HEK293 (cell line): ENCODE data around the gene VAPA.
A peak's percentile ranks its signal among the peaks of the same experiment; 100 is the strongest.

Experiments
- CTCF ChIA-PET: fragments of 350-600 bp; formaldehyde crosslinking; extraction: SDS; loops from one replicate; lab custom pipeline; 2021; ENCODE audit warnings: antibody characterized with exemption; lab: Yijun Ruan, JAX
- POLR2A ChIA-PET: fragments of 300-600 bp; formaldehyde crosslinking; extraction: SDS; loops from one replicate; lab custom pipeline; 2020; ENCODE audit warnings: antibody characterized with exemption, inconsistent platforms; lab: Yijun Ruan, JAX
- H3K27ac ChIP-seq: fragments of 200-500 bp; sonication (Bioruptor generic); 2 replicates; pipeline ENCODE4 v1.5.1; 2014; ENCODE audit warnings: low read depth, low read length, control low read depth, inconsistent platforms; ENCODE audit errors: extremely low read depth
- H3K36me3 ChIP-seq, 2 experiments: fragments of 200-500 bp in 1 of 2; sonication (Bioruptor generic) in 1 of 2; 1 replicate in 1 of 2; 2 replicates in 1 of 2; pipeline ENCODE4 v1.5.1; 2014 to 2017; ENCODE audit warnings: inconsistent platforms in 2 of 2, low read length in 2 of 2; ENCODE audit not compliant: control insufficient read depth in 2 of 2, insufficient read depth in 1 of 2
- H3K4me1 ChIP-seq: fragments of 200-500 bp; sonication (Bioruptor generic); 2 replicates; pipeline ENCODE4 v1.5.1; 2014; ENCODE audit warnings: mild to moderate bottlenecking, low read length, inconsistent platforms; ENCODE audit not compliant: control insufficient read depth, insufficient read depth
- H3K4me3 ChIP-seq: 2 replicates; pipeline ENCODE4 v1.5.1; 2011; ENCODE audit warnings: low read depth, mild to moderate bottlenecking, control low read depth, low read length, moderate library complexity
- H3K9me3 ChIP-seq: fragments of 200-500 bp; sonication (Bioruptor generic); 2 replicates; pipeline ENCODE4 v1.5.1; 2014; ENCODE audit warnings: low read depth, low read length, inconsistent platforms; ENCODE audit not compliant: control insufficient read depth, insufficient read depth
- ATF2 ChIP-seq: fragments of 450-650 bp; formaldehyde crosslinking; IDR thresholded peaks from 2 replicates; pipeline ENCODE4 v1.5.1; 2016; ENCODE audit warnings: missing biosample characterization, missing genetic modification characterization, low read depth
- PRDM6 ChIP-seq: fragments of 450-650 bp; formaldehyde crosslinking; IDR thresholded peaks from 2 replicates; pipeline ENCODE4 v1.5.1; 2017; ENCODE audit warnings: missing biosample characterization, missing genetic modification characterization
- SETDB1 ChIP-seq: IDR thresholded peaks from one replicate; pipeline ENCODE4 v1.6.1; 2017; ENCODE audit warnings: mild to moderate bottlenecking, low read length, moderate library complexity, mixed read lengths; ENCODE audit not compliant: insufficient read length
- TCF7L2 ChIP-seq: IDR thresholded peaks from 2 replicates; pipeline ENCODE4 v1.6.1; 2011; ENCODE audit warnings: low read depth, mild to moderate bottlenecking, inconsistent platforms, low read length, moderate library complexity, borderline replicate concordance
- ZBTB49 ChIP-seq: fragments of 450-650 bp; formaldehyde crosslinking; IDR thresholded peaks from 2 replicates; pipeline ENCODE4 v1.5.1; 2016; ENCODE audit warnings: missing biosample characterization, missing genetic modification characterization, low read depth
- ZFP37 ChIP-seq: fragments of 450-650 bp; formaldehyde crosslinking; IDR thresholded peaks from 2 replicates; pipeline ENCODE4 v1.5.1; 2016; ENCODE audit warnings: missing biosample characterization, missing genetic modification characterization
- ZNF10 ChIP-seq: fragments of 450-650 bp; formaldehyde crosslinking; IDR thresholded peaks from 2 replicates; pipeline ENCODE4 v1.5.1; 2017; ENCODE audit warnings: missing biosample characterization, missing genetic modification characterization
- ZNF112 ChIP-seq: fragments of 450-650 bp; formaldehyde crosslinking; IDR thresholded peaks from 2 replicates; pipeline ENCODE4 v1.5.0; 2017; ENCODE audit warnings: missing biosample characterization, missing genetic modification characterization
- ZNF169 ChIP-seq: fragments of 450-650 bp; formaldehyde crosslinking; IDR thresholded peaks from 2 replicates; pipeline ENCODE4 v1.5.1; 2016; ENCODE audit warnings: missing biosample characterization, missing genetic modification characterization
- ZNF214 ChIP-seq: fragments of 450-650 bp; formaldehyde crosslinking; IDR thresholded peaks from 2 replicates; pipeline ENCODE4 v1.5.1; 2017; ENCODE audit warnings: missing biosample characterization, mild to moderate bottlenecking, missing genetic modification characterization, borderline replicate concordance
- ZNF239 ChIP-seq: fragments of 450-650 bp; formaldehyde crosslinking; IDR thresholded peaks from 2 replicates; pipeline ENCODE4 v1.5.1; 2016; ENCODE audit warnings: missing biosample characterization, missing genetic modification characterization
- ZNF354C ChIP-seq: fragments of 450-650 bp; formaldehyde crosslinking; IDR thresholded peaks from 2 replicates; pipeline ENCODE4 v1.5.1; 2016; ENCODE audit warnings: missing biosample characterization, missing genetic modification characterization, low read depth, borderline replicate concordance
- ZNF391 ChIP-seq: fragments of 450-650 bp; formaldehyde crosslinking; IDR thresholded peaks from 2 replicates; pipeline ENCODE4 v1.5.1; 2016; ENCODE audit warnings: low read depth, missing biosample characterization, missing genetic modification characterization, borderline replicate concordance
- ZNF433 ChIP-seq: fragments of 450-650 bp; formaldehyde crosslinking; IDR thresholded peaks from 2 replicates; pipeline ENCODE4 v1.5.1; 2016; ENCODE audit warnings: missing biosample characterization, missing genetic modification characterization, low read depth
- ZNF488 ChIP-seq: fragments of 450-650 bp; formaldehyde crosslinking; IDR thresholded peaks from 2 replicates; pipeline ENCODE4 v1.5.1; 2016; ENCODE audit warnings: missing biosample characterization, missing genetic modification characterization
- ZNF629 ChIP-seq: fragments of 450-650 bp; formaldehyde crosslinking; IDR thresholded peaks from 2 replicates; pipeline ENCODE4 v1.5.1; 2017; ENCODE audit warnings: missing biosample characterization, missing genetic modification characterization
- ZNF660 ChIP-seq: fragments of 450-650 bp; IDR thresholded peaks from 2 replicates; pipeline ENCODE4 v1.5.1; 2018; ENCODE audit warnings: missing biosample characterization, mild to moderate bottlenecking, missing genetic modification characterization
- ZNF701 ChIP-seq: fragments of 450-650 bp; formaldehyde crosslinking; IDR thresholded peaks from 2 replicates; pipeline ENCODE4 v1.5.1; 2016; ENCODE audit warnings: missing biosample characterization, missing genetic modification characterization

VAPA gene

GRCh38 chr18:9919564-9920232 is 5.9 kb downstream of the VAPA start (continued):
- TF ChIP-seq ATF2 (tag by site-specific recombination), result no peak

GRCh38 chr18:9922592-9923311 is 8.9 kb downstream of the VAPA start:
- POLR2A ChIA-PET, result interaction anchor here (3.8 kb wide), 1 partner anchor 9 kb away, joined by 22 read pairs; the partner anchor contains the start of gene VAPA
- CTCF ChIA-PET, result interaction anchor here (0.6 to 0.7 kb wide), 2 partner anchors 139 to 344 kb away, joined by 3 to 5 read pairs; no protein-coding TSS in a partner anchor
- no peaks in the 10 kb centered on the region for H3K9me3 ChIP-seq
- H3K36me3 ChIP-seq, result no peaks in the 10 kb centered on the region
- peaks cover 53% of the 10 kb centered on the region for H3K4me1 ChIP-seq
- H3K4me3 ChIP-seq, result no peak overlapping the region
- TF ChIP-seq ZNF701 (tag by site-specific recombination) (no peak), ZNF660 (no peak)
- H3K27ac ChIP-seq, result no peak overlapping the region

GRCh38 chr18:9924371-9924943 is 10.6 kb downstream of the VAPA start:
- TF ChIP-seq PRDM6 (tag by site-specific recombination), result peak; percentile 56
- peak; percentile 64 for TF ChIP-seq ZNF629 (tag by site-specific recombination)
- no peak for TF ChIP-seq ZNF354C
- peaks cover 54% of the 10 kb centered on the region for H3K4me1 ChIP-seq

GRCh38 chr18:9925369-9925768 is 11.6 kb downstream of the VAPA start:
- CTCF ChIA-PET, result no interaction called here
- no peaks in the 10 kb centered on the region for H3K9me3 ChIP-seq

More at GRCh38 chr18:9924371-9924943, 10.6 kb downstream of the VAPA start:
- H3K36me3 ChIP-seq, result no peaks in the 10 kb centered on the region
- no peak overlapping the region for H3K4me3 ChIP-seq
- CTCF ChIA-PET, result interaction anchor here (0.7 kb wide), 1 partner anchor 125 kb away, joined by 4 read pairs; no protein-coding TSS in a partner anchor
- H3K9me3 ChIP-seq, result no peaks in the 10 kb centered on the region
- POLR2A ChIA-PET, result interaction anchor here (3.8 kb wide), 1 partner anchor 10 kb away, joined by 22 read pairs; the partner anchor contains the start of gene VAPA
- H3K27ac ChIP-seq, result no peak overlapping the region

More at GRCh38 chr18:9925369-9925768, 11.6 kb downstream of the VAPA start:
- Histone ChIP-seq H3K27ac (no peak overlapping the region), H3K4me1 (peaks cover 52% of the 10 kb centered on the region), H3K36me3 (no peaks in the 10 kb centered on the region), H3K4me3 (no peak overlapping the region)
- POLR2A ChIA-PET, result interaction anchor here (2.3 kb wide), 1 partner anchor 12 kb away, joined by 10 read pairs; the partner anchor contains the start of gene VAPA
- no peak for TF ChIP-seq ZNF433 (tag by site-specific recombination)
- no peak for TF ChIP-seq ZNF488 (tag by site-specific recombination)
- TF ChIP-seq ZNF112 (tag by site-specific recombination), result no peak
- no peak for TF ChIP-seq ZBTB49 (tag by site-specific recombination)
- TF ChIP-seq ZNF169 (tag by site-specific recombination), result no peak
- TF ChIP-seq ZNF10 (tag by site-specific recombination), result no peak
- no peak for TF ChIP-seq TCF7L2
- no peak for TF ChIP-seq PRDM6 (tag by site-specific recombination)
- TF ChIP-seq ZNF391, result no peak
- TF ChIP-seq SETDB1, result no peak
- TF ChIP-seq ZNF239, result no peak
- TF ChIP-seq ZNF629 (tag by site-specific recombination), result no peak
- TF ChIP-seq ZFP37 (tag by site-specific recombination), result no peak
- TF ChIP-seq ZNF214 (tag by site-specific recombination), result no peak
